Measurements from ENCODE around the gene CD300LB.
"Not testable (repeated sequence)": the region's sequence is repeated elsewhere in the genome, so short reads cannot be mapped to it uniquely, and the experiment has no call there.

Gene CD300LB

DNA sequence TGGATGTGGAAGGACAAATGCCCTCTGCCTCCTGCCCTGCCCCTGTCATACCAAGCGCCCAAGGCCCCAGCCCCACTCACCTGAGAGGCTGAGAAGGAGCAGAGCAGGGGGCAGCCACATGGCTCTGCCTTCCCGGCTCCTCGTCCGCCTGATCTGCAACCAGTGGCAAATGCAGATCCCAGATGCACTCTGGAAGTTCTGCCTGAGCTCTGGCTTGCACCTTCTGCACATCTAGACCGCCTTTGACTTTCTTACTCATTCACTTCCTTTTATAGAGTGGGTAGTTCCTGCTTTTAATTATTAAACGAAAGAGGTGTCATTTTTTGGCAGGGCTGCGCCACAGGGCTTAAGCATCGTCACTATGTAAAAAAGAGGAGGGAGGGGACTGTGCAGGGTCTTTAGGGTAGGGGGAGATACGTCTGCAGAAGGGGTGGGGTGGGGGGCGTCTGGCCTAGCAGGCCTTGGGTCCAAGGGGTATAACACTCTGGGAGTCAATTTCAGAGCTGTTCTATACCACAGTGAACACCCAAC, at the start of gene CD300LB:
TSS of gene CD300LB (minus strand) at position 245 of the 531 bp plus-strand sequence. CDS start at position 120, 125 bp downstream.
- DNase-seq (ENCODE audit: low read depth) = no peak
- peaks cover 6% of the 10 kb centered on the region for H3K4me1 ChIP-seq (ENCODE audit: control insufficient read depth, insufficient read depth, low read length)
- peaks cover 29% of the 10 kb centered on the region for H3K27me3 ChIP-seq (replicated peaks; ENCODE audit: control insufficient read depth, insufficient read depth, low read length)
- no peak within 1 kb of the TSS for H3K4me3 ChIP-seq (ENCODE audit: low read length)
- H3K9me3 ChIP-seq (ENCODE audit: control insufficient read depth, low read length) = peaks cover 7% of the 10 kb centered on the region
- H3K36me3 ChIP-seq (ENCODE audit: control insufficient read depth, insufficient read depth, low read length, severe bottlenecking) = no peaks in the 10 kb centered on the region
- H3K9ac ChIP-seq (ENCODE audit: low read length) = no peak within 1 kb of the TSS

DNA sequence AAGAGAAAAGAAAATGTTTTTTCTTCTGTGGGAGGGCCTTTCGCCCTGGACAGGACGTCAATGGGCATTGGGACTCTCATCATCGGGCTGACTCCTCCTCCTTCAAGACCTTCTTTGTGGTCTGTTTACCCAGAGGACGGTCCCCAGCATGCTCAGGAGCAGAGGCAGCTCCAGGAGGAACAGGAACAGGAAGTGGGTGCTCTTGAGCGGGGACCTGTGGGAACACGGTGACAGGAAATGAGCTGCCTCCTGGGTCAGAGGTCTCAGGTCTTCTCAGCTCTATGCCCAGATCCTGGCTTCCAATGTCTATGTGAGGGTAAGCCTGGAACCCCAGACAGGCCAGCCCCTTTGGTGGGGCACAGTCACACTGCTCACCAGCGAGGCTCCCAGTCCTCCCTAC, 48.6 kb upstream of the CD300LB start:
- Histone ChIP-seq H3K9me3 (ENCODE audit: control insufficient read depth, low read length) (peaks cover 7% of the 10 kb centered on the region), H3K4me1 (ENCODE audit: control insufficient read depth, insufficient read depth, low read length) (no peaks in the 10 kb centered on the region), H3K9ac (ENCODE audit: low read length) (no peak overlapping the region), H3K27me3 (replicated peaks; ENCODE audit: control insufficient read depth, insufficient read depth, low read length) (peaks cover 35% of the 10 kb centered on the region), H3K4me3 (ENCODE audit: low read length) (no peak overlapping the region), H3K36me3 (ENCODE audit: control insufficient read depth, insufficient read depth, low read length, severe bottlenecking) (no peaks in the 10 kb centered on the region)
- no peak for DNase-seq (ENCODE audit: low read depth)

DNA sequence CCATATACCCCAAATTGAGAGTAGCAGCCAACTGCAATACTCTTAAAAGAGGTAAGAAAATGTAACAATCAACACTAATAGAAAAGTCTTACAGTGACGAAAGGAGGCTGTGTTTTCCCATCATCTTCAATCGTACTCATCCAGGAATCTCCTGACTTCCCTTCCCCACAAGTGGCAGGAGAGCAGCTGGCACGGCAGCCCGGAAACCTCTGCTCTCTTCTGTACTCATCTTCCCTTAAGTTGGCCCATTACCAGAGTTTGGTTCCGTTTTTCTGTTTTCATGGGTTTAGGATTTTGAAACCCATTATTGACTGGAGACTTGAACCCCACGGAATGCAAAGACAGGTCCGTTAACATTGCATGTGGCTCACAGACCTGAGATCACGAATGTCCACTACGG, 47.7 kb upstream of the CD300LB start:
- Histone ChIP-seq H3K27me3 (replicated peaks; ENCODE audit: control insufficient read depth, insufficient read depth, low read length) (peaks cover 35% of the 10 kb centered on the region), H3K4me3 (ENCODE audit: low read length) (no peak overlapping the region), H3K36me3 (ENCODE audit: control insufficient read depth, insufficient read depth, low read length, severe bottlenecking) (no peaks in the 10 kb centered on the region), H3K4me1 (ENCODE audit: control insufficient read depth, insufficient read depth, low read length) (no peaks in the 10 kb centered on the region), H3K9me3 (ENCODE audit: control insufficient read depth, low read length) (no peaks in the 10 kb centered on the region), H3K9ac (ENCODE audit: low read length) (no peak overlapping the region)
- no peak for DNase-seq (ENCODE audit: low read depth)

DNA sequence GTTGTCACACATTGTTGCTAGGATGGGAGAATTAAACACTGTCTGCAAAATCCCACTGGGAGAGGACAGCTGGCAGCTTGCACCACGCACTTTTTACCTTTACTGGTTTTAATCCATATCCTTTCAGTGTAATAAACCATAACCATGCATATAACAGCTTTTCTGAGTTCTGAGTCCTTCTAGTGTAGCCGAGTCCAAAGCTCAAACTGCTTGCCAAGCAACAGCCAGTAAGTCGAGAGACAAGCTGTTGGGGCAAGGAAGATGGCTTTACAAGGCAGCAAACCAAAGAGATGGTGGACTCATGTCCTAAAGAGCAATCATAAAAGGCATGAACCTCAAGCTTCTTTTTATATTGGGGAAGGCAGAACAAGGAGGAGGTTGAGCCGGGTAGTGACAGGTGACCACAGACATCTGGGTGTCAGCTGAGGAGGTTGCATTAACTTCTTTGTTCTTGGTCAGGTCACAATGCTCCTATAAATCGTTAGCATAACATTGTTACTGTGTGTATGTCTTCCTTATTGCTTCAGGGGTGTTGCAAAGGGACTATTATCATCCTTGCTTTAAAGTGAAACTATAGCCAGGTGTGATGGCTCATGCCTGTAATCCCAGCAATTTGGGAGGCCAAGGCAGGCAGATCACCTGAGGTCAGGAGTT, 43.3 kb upstream of the CD300LB start:
- Histone ChIP-seq H3K9ac (ENCODE audit: low read length) (no peak overlapping the region), H3K4me3 (ENCODE audit: low read length) (no peak overlapping the region), H3K4me1 (ENCODE audit: control insufficient read depth, insufficient read depth, low read length) (peaks cover 4% of the 10 kb centered on the region), H3K9me3 (ENCODE audit: control insufficient read depth, low read length) (peaks cover 9% of the 10 kb centered on the region), H3K27me3 (replicated peaks; ENCODE audit: control insufficient read depth, insufficient read depth, low read length) (peaks cover 44% of the 10 kb centered on the region), H3K36me3 (ENCODE audit: control insufficient read depth, insufficient read depth, low read length, severe bottlenecking) (no peaks in the 10 kb centered on the region)
- no peak for DNase-seq (ENCODE audit: low read depth)

DNA sequence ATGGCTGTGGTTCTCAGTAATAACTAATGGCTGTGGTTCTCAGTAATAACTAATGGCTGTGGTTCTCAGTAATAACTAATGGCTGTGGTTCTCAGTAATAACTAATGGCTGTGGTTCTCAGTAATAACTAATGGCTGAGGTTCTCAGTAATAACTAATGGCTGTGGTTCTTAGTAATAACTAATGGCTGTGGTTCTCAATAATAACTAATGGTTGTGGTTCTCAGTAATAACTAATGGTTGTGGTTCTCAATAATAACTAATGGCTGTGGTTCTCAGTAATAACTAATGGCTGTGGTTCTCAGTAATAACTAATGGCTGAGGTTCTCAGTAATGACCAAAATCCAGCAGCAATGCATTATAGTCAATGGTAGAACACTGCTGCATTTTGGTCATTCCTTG, 42.4 kb upstream of the CD300LB start:
- H3K9me3 ChIP-seq (ENCODE audit: control insufficient read depth, low read length); H3K4me3 ChIP-seq (ENCODE audit: low read length); DNase-seq (ENCODE audit: low read depth); H3K9ac ChIP-seq (ENCODE audit: low read length); H3K36me3 ChIP-seq (ENCODE audit: control insufficient read depth, insufficient read depth, low read length, severe bottlenecking): not testable (repeated sequence)
- Histone ChIP-seq H3K4me1 (ENCODE audit: control insufficient read depth, insufficient read depth, low read length) (peaks cover 11% of the 10 kb centered on the region), H3K27me3 (replicated peaks; ENCODE audit: control insufficient read depth, insufficient read depth, low read length) (peaks cover 34% of the 10 kb centered on the region)

DNA sequence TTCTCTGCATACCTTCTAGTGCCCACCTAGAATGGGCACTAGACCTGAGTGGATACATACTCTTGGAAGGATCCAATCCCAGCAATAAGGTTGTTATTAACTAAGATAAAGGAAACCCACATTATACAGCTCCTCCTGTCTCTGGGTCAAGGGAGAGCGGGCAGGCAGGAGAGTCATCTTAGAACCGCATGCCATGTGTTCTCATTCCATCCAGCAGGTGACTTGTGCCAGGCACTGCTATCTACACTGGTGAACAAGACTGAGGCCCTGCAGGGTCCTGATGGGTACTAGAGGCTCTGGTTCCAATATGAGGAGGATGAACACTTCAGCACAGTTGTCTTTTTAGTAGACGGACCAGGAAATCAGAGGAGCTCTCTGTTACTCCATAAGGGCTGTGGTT, 41.9 kb upstream of the CD300LB start:
- Histone ChIP-seq H3K9ac (ENCODE audit: low read length) (no peak overlapping the region), H3K27me3 (replicated peaks; ENCODE audit: control insufficient read depth, insufficient read depth, low read length) (peaks cover 33% of the 10 kb centered on the region), H3K4me1 (ENCODE audit: control insufficient read depth, insufficient read depth, low read length) (peaks cover 16% of the 10 kb centered on the region), H3K36me3 (ENCODE audit: control insufficient read depth, insufficient read depth, low read length, severe bottlenecking) (no peaks in the 10 kb centered on the region), H3K4me3 (ENCODE audit: low read length) (no peak overlapping the region), H3K9me3 (ENCODE audit: control insufficient read depth, low read length) (peaks cover 9% of the 10 kb centered on the region)
- no peak for DNase-seq (ENCODE audit: low read depth)

DNA sequence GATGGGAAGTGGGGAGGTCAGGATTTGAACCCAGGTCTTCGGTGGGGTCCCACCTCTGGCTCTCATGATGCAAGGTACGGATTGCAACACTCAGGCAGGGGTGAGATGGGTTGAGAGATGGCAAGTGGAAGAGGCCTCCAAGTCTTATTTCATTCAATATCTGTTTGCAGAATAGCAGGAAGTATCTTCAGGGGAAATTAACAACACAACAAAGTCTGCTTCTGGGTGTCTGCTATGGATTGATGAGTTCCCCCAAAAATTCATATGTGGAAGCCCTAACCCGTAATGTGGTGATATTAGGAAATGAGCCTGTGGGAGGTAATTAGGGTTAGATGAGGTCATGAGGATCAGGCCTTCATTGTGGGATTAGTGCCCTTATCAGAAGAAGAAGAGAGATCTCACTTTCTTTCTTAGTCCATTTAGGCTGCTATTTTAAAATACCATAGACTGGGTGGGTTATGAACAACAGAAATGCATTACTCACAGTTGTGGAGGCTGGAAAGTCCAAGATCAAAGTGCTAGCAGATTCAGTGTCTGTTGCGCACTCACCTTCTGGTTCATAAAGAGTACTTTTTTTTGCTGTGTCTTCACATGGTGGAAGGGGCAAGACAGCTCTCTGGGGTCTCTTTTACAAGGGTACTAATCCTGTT, 40.5 kb upstream of the CD300LB start:
- peaks cover 9% of the 10 kb centered on the region for H3K9me3 ChIP-seq (ENCODE audit: control insufficient read depth, low read length)
- no peak for DNase-seq (ENCODE audit: low read depth)
- peaks cover 29% of the 10 kb centered on the region for H3K27me3 ChIP-seq (replicated peaks; ENCODE audit: control insufficient read depth, insufficient read depth, low read length)
- no peak overlapping the region for H3K9ac ChIP-seq (ENCODE audit: low read length)
- no peaks in the 10 kb centered on the region for H3K36me3 ChIP-seq (ENCODE audit: control insufficient read depth, insufficient read depth, low read length, severe bottlenecking)
- H3K4me3 ChIP-seq (ENCODE audit: low read length) = no peak overlapping the region
- peaks cover 20% of the 10 kb centered on the region for H3K4me1 ChIP-seq (ENCODE audit: control insufficient read depth, insufficient read depth, low read length)

DNA sequence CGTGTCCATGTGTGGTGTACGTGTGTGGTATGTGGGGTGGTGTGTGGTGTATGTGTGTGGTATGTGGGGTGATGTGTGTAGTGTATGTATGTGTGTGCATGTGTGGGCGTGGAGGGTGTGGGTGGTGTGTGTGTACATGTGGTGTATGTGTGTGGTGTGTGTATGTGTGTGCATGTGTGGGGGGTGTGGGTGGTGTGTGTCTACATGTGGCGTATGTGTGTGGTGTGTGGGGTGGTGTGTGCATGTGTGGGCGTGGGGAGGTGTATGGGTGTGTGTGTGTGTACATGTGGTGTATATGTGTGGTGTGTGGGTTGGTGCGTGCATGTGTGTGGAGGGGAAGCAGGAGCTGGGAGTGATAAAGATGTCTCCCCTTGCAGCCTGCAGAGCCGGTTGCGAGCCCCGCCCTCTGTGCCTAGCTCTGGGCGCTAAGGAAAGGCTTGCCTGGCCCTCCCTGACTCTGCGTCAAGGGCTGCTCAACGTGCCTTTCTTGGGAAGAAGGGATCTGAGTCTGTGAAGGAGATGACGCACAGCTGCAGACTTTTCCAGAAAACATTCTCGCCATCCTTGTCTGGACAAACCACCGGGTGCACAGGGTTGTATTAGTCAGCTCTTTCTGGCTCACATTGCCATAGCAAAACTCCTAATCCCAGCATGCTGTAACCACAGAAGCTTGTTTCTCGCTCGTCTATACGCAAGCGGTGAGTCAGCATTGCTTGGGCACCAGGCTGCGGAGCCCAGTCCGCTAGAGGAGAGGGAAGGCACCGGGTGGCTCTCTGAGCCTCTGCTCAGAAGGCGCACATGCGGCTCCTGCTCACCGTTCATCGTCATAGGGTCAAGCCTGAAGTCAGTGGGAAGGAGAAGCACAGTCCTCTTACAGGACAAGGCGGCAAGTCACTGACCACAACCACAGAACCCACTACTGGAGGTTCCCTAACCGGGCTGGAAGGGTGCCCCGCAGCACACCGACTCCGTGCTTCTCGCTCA, 38.0 kb upstream of the CD300LB start:
- peak; percentile 46 for DNase-seq (ENCODE audit: low read depth)
- Histone ChIP-seq H3K27me3 (replicated peaks; ENCODE audit: control insufficient read depth, insufficient read depth, low read length) (peaks cover 27% of the 10 kb centered on the region), H3K4me3 (ENCODE audit: low read length) (no peak overlapping the region), H3K36me3 (ENCODE audit: control insufficient read depth, insufficient read depth, low read length, severe bottlenecking) (no peaks in the 10 kb centered on the region), H3K4me1 (ENCODE audit: control insufficient read depth, insufficient read depth, low read length) (peaks cover 24% of the 10 kb centered on the region), H3K9ac (ENCODE audit: low read length) (peak overlapping the region; percentile 52), H3K9me3 (ENCODE audit: control insufficient read depth, low read length) (peaks cover 9% of the 10 kb centered on the region)

DNA sequence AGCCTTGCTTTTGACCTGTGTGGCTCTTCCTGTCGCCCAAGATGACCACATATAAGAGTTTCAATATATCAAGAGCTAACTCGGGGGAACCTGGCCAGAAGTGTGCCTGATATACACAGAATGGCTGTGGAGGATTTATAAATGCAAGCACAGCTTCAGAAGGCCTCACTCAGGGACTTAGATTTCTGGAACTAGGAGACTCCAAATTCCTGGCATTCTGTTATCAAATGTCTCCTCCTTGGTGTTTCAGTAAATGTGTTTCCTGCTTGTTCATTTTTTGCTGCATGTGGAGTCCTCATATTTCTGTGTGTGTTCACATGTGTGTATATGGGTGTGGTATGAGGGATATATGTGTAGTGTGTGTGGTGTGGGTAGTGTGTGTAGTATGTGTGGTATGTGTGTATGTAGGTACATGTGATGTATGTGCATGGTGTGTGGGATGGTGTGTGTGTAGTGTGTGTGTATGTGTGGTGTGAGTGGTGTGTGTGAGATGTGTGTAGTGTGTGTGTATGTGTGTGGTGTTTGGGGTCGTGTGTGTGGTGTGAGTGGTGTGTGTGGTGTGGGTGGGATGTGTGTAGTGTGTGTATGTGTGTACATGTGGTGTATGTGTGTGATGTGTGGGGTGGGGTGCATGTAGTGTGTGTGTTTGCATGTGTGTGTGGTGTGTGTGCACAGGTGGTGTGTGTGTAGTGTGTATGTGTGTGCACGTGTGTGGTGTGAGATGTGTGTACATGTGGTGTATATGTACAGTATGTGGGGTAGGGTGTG, 37.0 kb upstream of the CD300LB start:
- Histone ChIP-seq H3K4me3 (ENCODE audit: low read length) (no peak overlapping the region), H3K9me3 (ENCODE audit: control insufficient read depth, low read length) (peaks cover 9% of the 10 kb centered on the region), H3K4me1 (ENCODE audit: control insufficient read depth, insufficient read depth, low read length) (peaks cover 24% of the 10 kb centered on the region), H3K27me3 (replicated peaks; ENCODE audit: control insufficient read depth, insufficient read depth, low read length) (peaks cover 29% of the 10 kb centered on the region), H3K9ac (ENCODE audit: low read length) (no peak overlapping the region), H3K36me3 (ENCODE audit: control insufficient read depth, insufficient read depth, low read length, severe bottlenecking) (no peaks in the 10 kb centered on the region)
- DNase-seq (ENCODE audit: low read depth) = no peak

DNA sequence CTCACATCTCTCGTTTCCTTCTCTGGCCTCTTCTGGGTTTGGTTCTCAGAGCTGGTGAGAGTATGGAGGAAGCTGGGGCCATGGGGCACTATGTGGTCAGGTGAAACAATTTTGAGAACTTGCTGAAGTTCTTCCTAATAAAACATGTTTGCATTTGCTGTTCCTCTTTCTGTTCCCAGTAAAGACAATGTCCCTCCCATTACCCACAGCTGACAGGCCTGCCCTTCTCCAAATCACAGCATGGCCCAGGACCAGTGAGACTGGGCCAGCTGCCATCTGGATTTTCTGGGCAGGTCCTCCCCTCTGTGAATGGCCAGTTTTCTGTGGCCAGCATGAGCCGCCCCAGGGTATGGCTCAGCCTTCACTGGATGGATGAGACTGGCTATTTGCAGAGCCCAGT, 36.1 kb upstream of the CD300LB start, which contains the start of gene CD300H:
TSS of gene CD300H (minus strand) at position 113 of the 400 bp plus-strand sequence.
- no peak for DNase-seq (ENCODE audit: low read depth)
- Histone ChIP-seq H3K9me3 (ENCODE audit: control insufficient read depth, low read length) (peaks cover 8% of the 10 kb centered on the region), H3K36me3 (ENCODE audit: control insufficient read depth, insufficient read depth, low read length, severe bottlenecking) (no peaks in the 10 kb centered on the region), H3K4me3 (ENCODE audit: low read length) (no peak within 1 kb of the TSS), H3K4me1 (ENCODE audit: control insufficient read depth, insufficient read depth, low read length) (peaks cover 24% of the 10 kb centered on the region), H3K27me3 (replicated peaks; ENCODE audit: control insufficient read depth, insufficient read depth, low read length) (peaks cover 29% of the 10 kb centered on the region), H3K9ac (ENCODE audit: low read length) (no peak within 1 kb of the TSS)

All from adipocyte (in vitro differentiated cells).